Measurements from ENCODE around the gene ZNF280A. TPM values are rescaled to one million over a fixed set of nuclear protein-coding genes. Genes with fewer than 3 reads are reported as not detected.

Gene ZNF280A
- total and polyA plus RNA-seq, 9 of the 15 experiments (the other 6 are each of a cell fraction or from before 2014, with no cell fraction given): 19.0 to 40.8 (median 28.6) TPM

GRCh38 chr22:22463855-22464540 lies 56.1 kb downstream of the ZNF280A start (continued):
- 0 out of 2 replicates have a peak, but pooled peaks have one; percentile 44 for TF ChIP-seq HOXB6 (CRISPR knock-in tag; IDR thresholded peaks at IDR 0.05; ENCODE audit: borderline replicate concordance)
- TF ChIP-seq, protein P1, sequence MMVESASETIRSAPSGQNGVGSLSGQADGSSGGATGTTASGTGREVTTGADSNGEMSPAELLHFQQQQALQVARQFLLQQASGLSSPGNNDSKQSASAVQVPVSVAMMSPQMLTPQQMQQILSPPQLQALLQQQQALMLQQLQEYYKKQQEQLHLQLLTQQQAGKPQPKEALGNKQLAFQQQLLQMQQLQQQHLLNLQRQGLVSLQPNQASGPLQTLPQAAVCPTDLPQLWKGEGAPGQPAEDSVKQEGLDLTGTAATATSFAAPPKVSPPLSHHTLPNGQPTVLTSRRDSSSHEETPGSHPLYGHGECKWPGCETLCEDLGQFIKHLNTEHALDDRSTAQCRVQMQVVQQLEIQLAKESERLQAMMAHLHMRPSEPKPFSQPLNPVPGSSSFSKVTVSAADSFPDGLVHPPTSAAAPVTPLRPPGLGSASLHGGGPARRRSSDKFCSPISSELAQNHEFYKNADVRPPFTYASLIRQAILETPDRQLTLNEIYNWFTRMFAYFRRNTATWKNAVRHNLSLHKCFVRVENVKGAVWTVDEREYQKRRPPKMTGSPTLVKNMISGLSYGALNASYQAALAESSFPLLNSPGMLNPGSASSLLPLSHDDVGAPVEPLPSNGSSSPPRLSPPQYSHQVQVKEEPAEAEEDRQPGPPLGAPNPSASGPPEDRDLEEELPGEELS (CRISPR knock-in tag; IDR thresholded peaks at IDR 0.05; ENCODE audit: borderline replicate concordance): no peak
- TF ChIP-seq, protein P2, sequence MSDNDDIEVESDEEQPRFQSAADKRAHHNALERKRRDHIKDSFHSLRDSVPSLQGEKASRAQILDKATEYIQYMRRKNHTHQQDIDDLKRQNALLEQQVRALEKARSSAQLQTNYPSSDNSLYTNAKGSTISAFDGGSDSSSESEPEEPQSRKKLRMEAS (CRISPR knock-in tag; IDR thresholded peaks at IDR 0.05): no peak
- no peak for TF ChIP-seq SIX5 (IDR thresholded peaks at IDR 0.05; ENCODE audit: borderline replicate concordance in 1 of 2, insufficient read depth in 1 of 2, low read depth in 1 of 2, low read length in 2 of 2)
- TF ChIP-seq, protein P3, sequence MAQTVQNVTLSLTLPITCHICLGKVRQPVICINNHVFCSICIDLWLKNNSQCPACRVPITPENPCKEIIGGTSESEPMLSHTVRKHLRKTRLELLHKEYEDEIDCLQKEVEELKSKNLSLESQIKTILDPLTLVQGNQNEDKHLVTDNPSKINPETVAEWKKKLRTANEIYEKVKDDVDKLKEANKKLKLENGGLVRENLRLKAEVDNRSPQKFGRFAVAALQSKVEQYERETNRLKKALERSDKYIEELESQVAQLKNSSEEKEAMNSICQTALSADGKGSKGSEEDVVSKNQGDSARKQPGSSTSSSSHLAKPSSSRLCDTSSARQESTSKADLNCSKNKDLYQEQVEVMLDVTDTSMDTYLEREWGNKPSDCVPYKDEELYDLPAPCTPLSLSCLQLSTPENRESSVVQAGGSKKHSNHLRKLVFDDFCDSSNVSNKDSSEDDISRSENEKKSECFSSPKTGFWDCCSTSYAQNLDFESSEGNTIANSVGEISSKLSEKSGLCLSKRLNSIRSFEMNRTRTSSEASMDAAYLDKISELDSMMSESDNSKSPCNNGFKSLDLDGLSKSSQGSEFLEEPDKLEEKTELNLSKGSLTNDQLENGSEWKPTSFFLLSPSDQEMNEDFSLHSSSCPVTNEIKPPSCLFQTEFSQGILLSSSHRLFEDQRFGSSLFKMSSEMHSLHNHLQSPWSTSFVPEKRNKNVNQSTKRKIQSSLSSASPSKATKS (CRISPR knock-in tag; IDR thresholded peaks at IDR 0.05): no peak
- TF ChIP-seq, protein P4, sequence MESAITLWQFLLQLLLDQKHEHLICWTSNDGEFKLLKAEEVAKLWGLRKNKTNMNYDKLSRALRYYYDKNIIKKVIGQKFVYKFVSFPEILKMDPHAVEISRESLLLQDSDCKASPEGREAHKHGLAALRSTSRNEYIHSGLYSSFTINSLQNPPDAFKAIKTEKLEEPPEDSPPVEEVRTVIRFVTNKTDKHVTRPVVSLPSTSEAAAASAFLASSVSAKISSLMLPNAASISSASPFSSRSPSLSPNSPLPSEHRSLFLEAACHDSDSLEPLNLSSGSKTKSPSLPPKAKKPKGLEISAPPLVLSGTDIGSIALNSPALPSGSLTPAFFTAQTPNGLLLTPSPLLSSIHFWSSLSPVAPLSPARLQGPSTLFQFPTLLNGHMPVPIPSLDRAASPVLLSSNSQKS (CRISPR knock-in tag; IDR thresholded peaks at IDR 0.05): no peak
- no peak for TF ChIP-seq NR3C1 (CRISPR knock-in tag; IDR thresholded peaks at IDR 0.05)
- TF ChIP-seq E2F6 (IDR thresholded peaks at IDR 0.05; ENCODE audit: borderline replicate concordance in 1 of 2, extremely low read depth in 1 of 2, insufficient read depth in 1 of 2, insufficient read length in 1 of 2, low read depth in 1 of 2, low read length in 1 of 2, poor library complexity in 1 of 2, severe bottlenecking in 1 of 2): no peak
- TF ChIP-seq ZNF316 (IDR thresholded peaks at IDR 0.05): no peak
- TF ChIP-seq YY1 (IDR thresholded peaks at IDR 0.05; ENCODE audit: borderline replicate concordance in 1 of 3, control insufficient read depth in 1 of 3, extremely low read depth in 1 of 3, insufficient read depth in 3 of 3, insufficient read length in 1 of 3, insufficient replicate concordance in 2 of 3, low read depth in 1 of 3, low read length in 2 of 3): no peak
- no peak for TF ChIP-seq FOXO4 (CRISPR knock-in tag; IDR thresholded peaks at IDR 0.05)
- peak; percentile 67; the same call in 1 of the 2 replicates for TF ChIP-seq TEAD2 (tag; IDR thresholded peaks at IDR 0.05)
- no peak for TF ChIP-seq FOXJ3 (CRISPR knock-in tag; IDR thresholded peaks at IDR 0.05)
- TF ChIP-seq FOXK2 (conservative IDR thresholded peaks at IDR 0.05 in 1 of 2, IDR thresholded peaks at IDR 0.05 in 1 of 2; ENCODE audit: low read depth in 2 of 2): no peak
- TF ChIP-seq ZFP1 (CRISPR knock-in tag; IDR thresholded peaks at IDR 0.05): no peak
- TF ChIP-seq HMG20B (CRISPR knock-in tag; IDR thresholded peaks at IDR 0.05): no peak; the same call in 1 of the 2 replicates
- TF ChIP-seq FOXM1 (IDR thresholded peaks at IDR 0.05; ENCODE audit: low read depth): no peak
- TF ChIP-seq FOXM1 (CRISPR knock-in tag; IDR thresholded peaks at IDR 0.05; ENCODE audit: low read depth): no peak

All from K562 (cell line).